22Rv1 (cell line): ENCODE data around the gene PTPRC.

Experiments used
- CTCF ChIP-seq: fragments of 450-650 bp; IDR thresholded peaks from 2 replicates; pipeline ENCODE4 v1.5.1; 2017; ENCODE audit warnings: mild to moderate bottlenecking
- ZFX ChIP-seq: fragments of 450-650 bp; IDR thresholded peaks from 2 replicates; pipeline ENCODE4 v1.6.1; 2017; ENCODE audit warnings: antibody characterized with exemption, borderline replicate concordance

GRCh38 chr1:198656500-198656932, 17.7 kb downstream of the PTPRC start:
- TF ChIP-seq CTCF (no peak), ZFX (no peak)
